H9 (cell line): ENCODE results near the gene CKB. TPM values are rescaled to one million over a fixed set of nuclear protein-coding genes. Genes with fewer than 3 reads are reported as not detected.

Experiments
- DNase-seq: peaks from one replicate; pipeline ENCODE4 v3.0.0-alpha.2; 2017
- H2AFZ ChIP-seq: one replicate; pipeline ENCODE4 v1.6.1; 2013; ENCODE audit warnings: mild to moderate bottlenecking, low read length, control low read depth, moderate library complexity
- H2AK5ac ChIP-seq: 2 replicates; pipeline ENCODE4 v1.6.1; 2013; ENCODE audit warnings: low read length, control low read depth, mixed read lengths; ENCODE audit not compliant: insufficient read length
- H2BK120ac ChIP-seq: one replicate; pipeline ENCODE4 v1.6.1; 2013; ENCODE audit warnings: low read depth, mild to moderate bottlenecking, low read length, control low read depth, inconsistent platforms; ENCODE audit not compliant: poor library complexity, severe bottlenecking
- H2BK12ac ChIP-seq: 2 replicates; pipeline ENCODE4 v1.6.1; 2013; ENCODE audit warnings: low read length, control low read depth, mixed read lengths, low read depth; ENCODE audit not compliant: insufficient read length
- H2BK15ac ChIP-seq: 2 replicates; pipeline ENCODE4 v1.6.1; 2013; ENCODE audit warnings: low read depth, low read length, control low read depth
- H2BK20ac ChIP-seq: one replicate; pipeline ENCODE4 v1.6.1; 2013; ENCODE audit warnings: low read depth, mild to moderate bottlenecking, low read length, control low read depth, inconsistent platforms; ENCODE audit not compliant: poor library complexity, severe bottlenecking
- H2BK5ac ChIP-seq: 2 replicates; pipeline ENCODE4 v1.6.1; 2013; ENCODE audit warnings: low read length, control low read depth, mixed read lengths; ENCODE audit not compliant: insufficient read length
- H3K14ac ChIP-seq: 2 replicates; pipeline ENCODE4 v1.6.1; 2013; ENCODE audit warnings: low read length, control low read depth; ENCODE audit not compliant: insufficient read depth
- H3K18ac ChIP-seq: 2 replicates; pipeline ENCODE4 v1.6.1; 2013; ENCODE audit warnings: low read depth, mild to moderate bottlenecking, mixed read lengths, low read length, control low read depth; ENCODE audit not compliant: insufficient read length
- H3K23ac ChIP-seq: 2 replicates; pipeline ENCODE4 v1.6.1; 2013; ENCODE audit warnings: low read length, control low read depth, mixed read lengths, low read depth; ENCODE audit not compliant: insufficient read length
- H3K23me2 ChIP-seq: 2 replicates; pipeline ENCODE4 v1.6.1; 2013; ENCODE audit warnings: low read depth, mild to moderate bottlenecking, mixed read lengths, low read length, control low read depth; ENCODE audit not compliant: insufficient read length, poor library complexity, severe bottlenecking
- H3K27ac ChIP-seq: 2 replicates; pipeline ENCODE4 v1.5.1; 2013; ENCODE audit warnings: low read length, control low read depth, mixed read lengths, low read depth; ENCODE audit not compliant: insufficient read length
- H3K27me3 ChIP-seq: 2 replicates; pipeline ENCODE4 v1.6.1; 2013; ENCODE audit warnings: low read length, control low read depth, inconsistent platforms; ENCODE audit not compliant: insufficient read depth
- H3K4ac ChIP-seq: 2 replicates; pipeline ENCODE4 v1.6.1; 2013; ENCODE audit warnings: low read depth, mild to moderate bottlenecking, control low read depth, inconsistent platforms, low read length, moderate library complexity
- H3K4me1 ChIP-seq: 2 replicates; pipeline ENCODE4 v1.6.1; 2013; ENCODE audit warnings: low read length, control low read depth, inconsistent platforms; ENCODE audit not compliant: insufficient read depth
- H3K4me2 ChIP-seq: 2 replicates; pipeline ENCODE4 v1.6.1; 2013; ENCODE audit warnings: low read length, control low read depth, mixed read lengths; ENCODE audit not compliant: insufficient read length, insufficient read depth
- H3K56ac ChIP-seq: 2 replicates; pipeline ENCODE4 v1.6.1; 2013; ENCODE audit warnings: low read depth, mild to moderate bottlenecking, mixed read lengths, low read length, control low read depth; ENCODE audit not compliant: insufficient read length
- H3K79me1 ChIP-seq: 2 replicates; pipeline ENCODE4 v1.6.1; 2013; ENCODE audit warnings: low read depth, mild to moderate bottlenecking, moderate library complexity, low read length, control low read depth, inconsistent platforms; ENCODE audit not compliant: insufficient read depth, poor library complexity, severe bottlenecking
- H3K79me2 ChIP-seq: 2 replicates; pipeline ENCODE4 v1.6.1; 2013; ENCODE audit warnings: low read length, control low read depth, inconsistent platforms; ENCODE audit not compliant: insufficient read depth
- H3K9ac ChIP-seq: 2 replicates; pipeline ENCODE4 v1.6.1; 2013; ENCODE audit warnings: low read length, control low read depth, mixed read lengths; ENCODE audit not compliant: insufficient read length; ENCODE audit errors: extremely low read depth
- H3K9me3 ChIP-seq: one replicate; pipeline ENCODE4 v1.6.1; 2013; ENCODE audit warnings: low read depth, low read length, inconsistent platforms; ENCODE audit not compliant: control insufficient read depth
- H3T11ph ChIP-seq: one replicate; pipeline ENCODE4 v1.6.1; 2013; ENCODE audit warnings: mild to moderate bottlenecking, low read length, control low read depth, inconsistent platforms
- H4K20me1 ChIP-seq: one replicate; pipeline ENCODE4 v1.6.1; 2013; ENCODE audit not compliant: control insufficient read depth, insufficient read length, insufficient read depth
- H4K5ac ChIP-seq: 2 replicates; pipeline ENCODE4 v1.6.1; 2013; ENCODE audit warnings: low read depth, mild to moderate bottlenecking, mixed read lengths, low read length, control low read depth; ENCODE audit not compliant: insufficient read length
- H4K8ac ChIP-seq: replicated peaks from 2 replicates; pipeline ENCODE4 v1.6.1; 2013; ENCODE audit warnings: low read length, control low read depth, mixed read lengths, low read depth; ENCODE audit not compliant: insufficient read length
- H4K91ac ChIP-seq: 2 replicates; pipeline ENCODE4 v1.6.1; 2013; ENCODE audit warnings: low read depth, mild to moderate bottlenecking, moderate library complexity, mixed read lengths, low read length, control low read depth; ENCODE audit not compliant: insufficient read length
- H3K27ac Mint-ChIP-seq, 3 experiments: 2 replicates in 2 of 3; 3 replicates in 1 of 3; pipeline ENCODE4 v1.8.0; 2020 to 2021; ENCODE audit warnings: mixed read lengths in 3 of 3, mild to moderate bottlenecking in 1 of 3, moderate library complexity in 1 of 3
- H3K27me3 Mint-ChIP-seq: 2 replicates; pipeline ENCODE4 v1.8.0; 2021; ENCODE audit warnings: low read depth, mild to moderate bottlenecking, moderate library complexity, mixed read lengths
- H3K36me3 Mint-ChIP-seq, 3 experiments: 2 replicates in 2 of 3; 3 replicates in 1 of 3; pipeline ENCODE4 v1.8.0; 2020 to 2021; ENCODE audit warnings: low read depth in 3 of 3, mixed read lengths in 3 of 3; ENCODE audit not compliant: insufficient read depth in 1 of 3
- H3K4me1 Mint-ChIP-seq, 2 experiments: 2 replicates each; pipeline ENCODE4 v1.8.0; 2020; ENCODE audit warnings: mixed read lengths in 2 of 2
- H3K4me3 Mint-ChIP-seq, 2 experiments: 2 replicates in 1 of 2; 3 replicates in 1 of 2; pipeline ENCODE4 v1.8.0; 2020 to 2021; ENCODE audit warnings: mild to moderate bottlenecking in 2 of 2, mixed read lengths in 2 of 2, moderate library complexity in 1 of 2
- H3K9me3 Mint-ChIP-seq, 2 experiments: 2 replicates in 1 of 2; 3 replicates in 1 of 2; pipeline ENCODE4 v1.8.0; 2020; ENCODE audit warnings: mild to moderate bottlenecking in 2 of 2, mixed read lengths in 2 of 2, moderate library complexity in 1 of 2
- CTCF ChIP-seq: fragments of 200-600 bp; sonication (generic); conservative IDR thresholded peaks from 3 replicates; pipeline ENCODE4 v1.8.0; 2021; ENCODE audit warnings: antibody characterized with exemption, mild to moderate bottlenecking
- WGBS: extraction: QIAGEN DNeasy Blood & Tissue Kit; methylation state at CpG from one replicate; pipeline ENCODE4 v1.1.7; 2013; ENCODE audit warnings: missing lambda C conversion rate, low lambda C conversion rate, mixed read lengths; ENCODE audit not compliant: insufficient read length; ENCODE audit errors: extremely low coverage; 5-methylcytosine and 5-hydroxymethylcytosine counted together
- total RNA-seq: library from RNA; stranded (reverse); gene quantifications from 2 replicates; pipeline ENCODE4 v1.2.1, GENCODE V29; 2021

Gene CKB
- total RNA-seq, 1 experiment from 2014 or later, result 517 TPM

GRCh38 chr14:103535891-103536565, 13.4 kb upstream of the CKB start:
- Histone ChIP-seq H4K20me1 (peaks cover under 1% of the 10 kb centered on the region), H3T11ph (no peak overlapping the region), H3K23ac (no peak overlapping the region), H3K4ac (no peak overlapping the region), H3K9me3 (no peaks in the 10 kb centered on the region), H2BK20ac (no peak overlapping the region), H2BK120ac (no peak overlapping the region), H2BK15ac (no peak overlapping the region), H2AFZ (no peak overlapping the region), H3K79me1 (no peaks in the 10 kb centered on the region), H3K27me3 (no peaks in the 10 kb centered on the region), H3K27ac (no peak overlapping the region), H3K23me2 (no peaks in the 10 kb centered on the region), H3K9ac (no peak overlapping the region), H2AK5ac (no peak overlapping the region), H2BK5ac (no peak overlapping the region), H3K4me2 (no peak overlapping the region), H3K79me2 (no peaks in the 10 kb centered on the region), H3K18ac (no peak overlapping the region), H3K56ac (no peak overlapping the region), H4K8ac (no peak overlapping the region), H4K5ac (no peak overlapping the region), H2BK12ac (no peak overlapping the region), H3K4me1 (no peaks in the 10 kb centered on the region), H3K14ac (no peak overlapping the region; the same call in 1 of the 2 replicates), H4K91ac (no peak overlapping the region)
- no CpG with 5 or more reads among the region's 11 CpGs for WGBS
- no peaks in the 10 kb centered on the region for H3K9me3 Mint-ChIP-seq
- no peak for TF ChIP-seq CTCF
- peaks cover 15% of the 10 kb centered on the region for H3K27me3 Mint-ChIP-seq
- DNase-seq, result no peak
- peaks cover 0 to 10% of the 10 kb centered on the region in 2 experiments; a peak in 3 of 4 replicates for H3K4me1 Mint-ChIP-seq
- H3K4me3 Mint-ChIP-seq, result no peak overlapping the region; a peak in 1 of 5 replicates
- no peak overlapping the region for H3K27ac Mint-ChIP-seq
- peaks cover 0 to 3% (median 2%) of the 10 kb centered on the region in 3 experiments; a peak in 2 of 7 replicates for H3K36me3 Mint-ChIP-seq
